ENCODE results near the gene OSGIN1.
A peak's percentile ranks its signal among the peaks of the same experiment; 100 is the strongest.

The OSGIN1 gene

DNA sequence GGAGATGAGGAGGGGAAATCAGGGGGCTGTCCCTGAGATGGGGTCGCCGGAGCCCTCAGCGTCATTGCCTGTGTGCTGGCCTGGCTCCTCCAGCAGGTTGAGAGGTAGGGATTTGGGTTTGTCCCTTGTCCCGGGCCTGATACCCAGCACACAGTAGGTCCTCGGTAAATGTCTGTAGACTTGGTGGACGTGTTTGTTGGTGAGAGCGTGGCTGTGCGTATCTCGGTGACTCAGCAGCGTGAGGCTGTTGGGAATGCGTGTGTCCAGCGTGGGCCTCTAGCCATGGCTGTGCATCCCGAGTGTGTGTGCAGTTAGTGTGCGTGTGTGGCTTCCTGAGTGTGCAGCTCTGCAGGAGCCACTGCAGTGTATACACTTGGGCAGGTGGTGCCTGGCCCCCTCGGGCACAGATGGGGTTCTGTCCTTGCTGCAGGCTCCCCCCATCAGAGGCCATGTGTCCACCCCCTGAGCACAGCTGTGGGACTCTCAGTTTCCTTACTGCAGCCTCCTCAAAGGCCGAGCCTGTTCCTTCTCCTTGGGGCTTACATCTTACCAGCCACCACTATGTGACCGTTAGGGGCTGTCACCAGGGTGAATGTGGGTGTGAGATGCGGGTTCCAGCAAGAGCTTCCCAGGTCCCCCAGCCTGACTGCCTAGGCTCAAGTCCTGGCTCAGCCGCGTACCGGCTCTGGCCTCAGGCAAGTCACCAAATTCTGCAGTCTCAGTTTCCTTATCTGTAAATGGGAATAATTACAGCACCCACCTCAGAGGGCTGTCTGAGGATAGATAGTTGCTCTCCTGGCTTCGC, 20.7 kb downstream of the OSGIN1 start:
- no peak for DNase-seq

DNA sequence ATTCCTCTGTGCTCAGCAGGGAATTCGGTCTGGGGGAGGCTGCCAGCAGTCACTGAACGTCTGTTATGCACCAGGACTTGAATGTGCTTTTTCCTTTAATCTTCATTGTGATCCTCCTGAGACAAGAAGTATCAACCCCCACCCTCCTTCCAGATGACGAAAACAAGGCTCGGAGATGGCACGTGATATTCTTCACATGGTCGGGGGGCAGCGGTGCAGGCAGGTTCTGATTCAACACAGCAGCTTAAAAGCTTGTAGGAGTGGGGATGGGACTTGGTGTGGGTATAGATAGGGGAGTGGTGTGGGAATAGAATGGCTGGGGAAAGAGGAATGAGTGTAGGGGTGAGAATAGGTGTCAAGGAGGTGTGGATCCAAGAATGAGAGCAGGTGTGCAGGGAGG, 21.4 kb downstream of the OSGIN1 start:
- DNase-seq = no peak

- DNase-seq = no peak
Measured at GRCh38 chr16:83975590-83976260, 22.7 kb downstream of the OSGIN1 start.

DNA sequence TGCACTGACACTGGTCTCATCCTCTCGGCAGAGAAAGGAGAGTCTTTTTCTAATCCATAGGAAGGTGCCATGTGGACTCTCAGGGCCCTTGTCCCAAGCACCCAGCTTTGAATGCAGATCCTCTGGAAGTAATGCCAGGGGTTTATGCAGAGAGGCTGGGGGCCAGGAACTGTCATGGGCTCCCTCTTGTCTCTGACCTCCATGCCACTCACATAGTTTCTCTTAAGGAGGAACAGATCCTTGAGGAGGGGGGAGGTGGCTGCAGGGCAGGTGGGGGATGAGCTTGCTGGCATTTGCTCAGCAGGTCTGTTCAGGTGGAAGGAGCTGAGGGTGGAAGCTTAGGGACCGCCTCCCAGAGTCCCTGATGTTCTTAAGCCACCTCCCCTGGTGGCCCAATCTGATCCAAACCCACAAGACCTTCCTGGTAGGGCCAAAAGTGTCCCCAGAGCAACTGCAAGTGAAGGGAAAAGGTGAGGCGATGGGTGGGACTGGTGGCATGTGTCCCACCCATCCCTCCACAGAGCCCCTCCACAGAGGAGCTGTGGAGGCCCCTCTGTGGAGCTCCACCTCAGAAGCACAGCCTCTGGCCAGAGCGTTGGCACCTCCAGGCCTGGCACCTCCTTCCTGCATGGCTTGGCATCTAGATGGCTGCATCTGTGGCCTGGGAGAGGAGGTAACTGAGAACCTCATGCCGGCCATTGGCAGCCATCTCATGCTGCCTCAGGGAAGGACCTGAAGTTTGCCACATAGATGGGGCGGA, 24.2 kb downstream of the OSGIN1 start:
- no peak for DNase-seq

- no peak for DNase-seq
Measured at GRCh38 chr16:83978401-83978904, 25.4 kb downstream of the OSGIN1 start.

GRCh38 chr16:83979441-83979840, 26.4 kb downstream of the OSGIN1 start:
- no peak for DNase-seq

GRCh38 chr16:83980794-83981193, 27.8 kb downstream of the OSGIN1 start:
- DNase-seq = no peak

GRCh38 chr16:83981799-83982198, 28.8 kb downstream of the OSGIN1 start:
- no peak for DNase-seq

DNA sequence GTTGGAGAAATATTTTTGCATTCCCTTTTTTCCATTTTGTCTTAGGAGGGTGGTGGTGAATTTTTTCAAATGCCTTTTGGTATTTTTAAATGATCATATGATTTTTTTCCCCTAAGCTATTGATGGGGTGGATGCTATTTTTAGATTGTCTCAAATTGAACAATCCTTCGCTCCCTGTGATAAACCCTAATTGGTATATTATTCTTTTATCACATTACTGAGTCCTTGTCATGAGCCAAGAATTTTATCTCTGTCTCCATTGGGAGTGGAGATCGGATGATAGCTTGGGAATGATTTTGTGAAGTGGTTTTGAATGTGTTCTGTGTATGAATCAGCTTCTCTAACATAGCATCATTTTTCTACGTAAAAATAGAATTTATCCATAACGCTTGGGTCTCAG, 30.5 kb downstream of the OSGIN1 start:
- DNase-seq = no peak

DNA sequence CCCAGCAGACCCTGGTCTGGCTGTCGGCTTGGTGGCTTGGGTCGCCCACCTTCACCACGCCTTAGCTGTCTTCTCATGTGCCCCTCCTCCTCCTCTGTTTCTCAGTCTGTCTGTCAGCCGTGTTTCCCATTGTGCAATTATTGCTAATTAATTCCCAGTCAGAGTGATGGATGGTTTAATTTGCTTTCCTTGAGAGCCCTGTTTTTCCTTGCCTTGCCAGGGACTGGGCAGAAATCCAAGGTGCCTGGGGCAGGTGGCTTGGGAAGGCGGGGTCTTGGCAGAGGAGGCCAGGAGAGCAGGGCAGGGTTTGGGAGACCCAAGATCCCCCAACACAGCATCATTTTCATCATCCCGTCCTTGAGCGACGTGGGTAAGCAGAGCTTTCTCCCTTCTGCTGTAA, 36.3 kb downstream of the OSGIN1 start:
- DNase-seq = no peak

DNA sequence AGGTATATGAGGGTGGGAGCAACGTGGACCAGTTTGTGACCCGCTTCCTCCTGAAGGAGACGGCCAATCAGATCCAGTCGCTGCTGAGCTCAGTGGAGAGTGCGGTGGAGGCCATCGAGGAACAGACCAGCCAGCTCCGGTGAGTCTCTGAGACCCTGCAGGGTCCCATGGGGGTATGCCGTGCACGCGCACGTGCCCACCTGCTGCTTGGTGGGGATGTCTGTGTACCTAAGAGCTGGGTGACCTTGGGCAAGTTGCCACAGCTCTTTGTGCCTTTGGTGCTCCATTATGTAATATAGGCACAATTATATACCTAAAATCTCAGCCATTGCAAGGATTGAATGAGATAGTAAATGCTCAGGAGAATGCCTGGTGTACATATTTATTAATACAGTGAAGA, 37.5 kb downstream of the OSGIN1 start:
- no peak for DNase-seq

- no peak for DNase-seq
Measured at GRCh38 chr16:83992624-83993023, 39.6 kb downstream of the OSGIN1 start.

GRCh38 chr16:83994087-83994486, 41.0 kb downstream of the OSGIN1 start:
- DNase-seq = peak in 1 of 2 experiments; percentile 14

GRCh38 chr16:83994703-83995102, 41.7 kb downstream of the OSGIN1 start:
- DNase-seq = no peak

GRCh38 chr16:83995754-83996153, 42.7 kb downstream of the OSGIN1 start:
- no peak for DNase-seq

GRCh38 chr16:83996481-83997252, 43.6 kb downstream of the OSGIN1 start:
- DNase-seq = no peak

- DNase-seq = no peak
Measured at GRCh38 chr16:83998091-83998490, 45.1 kb downstream of the OSGIN1 start.

DNA sequence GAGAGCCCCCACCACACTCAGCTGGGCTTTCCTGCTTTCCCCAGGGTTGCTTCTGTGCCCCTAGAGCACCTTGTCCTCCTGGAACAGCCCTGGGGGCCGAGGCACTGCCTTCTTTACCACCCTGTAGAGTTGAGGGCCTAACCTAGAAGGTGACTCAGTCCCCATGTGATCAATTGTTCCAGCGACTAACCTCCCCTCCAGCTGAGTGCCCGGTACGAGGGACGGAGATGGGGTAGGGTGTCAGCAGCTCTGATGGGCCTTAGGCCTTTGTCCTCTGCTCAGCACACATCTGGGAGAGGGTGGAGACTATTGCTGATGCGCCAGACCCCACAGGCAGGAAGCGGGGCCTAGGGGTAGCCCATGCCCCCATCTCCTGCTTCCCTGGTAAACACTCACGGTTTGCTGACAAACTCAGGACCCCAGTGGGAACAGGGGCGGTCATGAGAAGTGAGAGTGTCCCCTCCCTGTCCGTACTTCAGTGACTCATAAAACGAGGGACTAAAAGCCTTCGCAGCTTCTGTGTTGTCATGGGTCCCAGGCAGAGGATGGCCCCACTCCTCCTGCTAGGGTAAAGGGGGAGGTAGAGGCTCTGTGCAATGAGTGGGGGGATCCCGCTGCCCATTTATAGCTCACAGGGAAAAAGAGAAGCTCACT, 48.1 kb downstream of the OSGIN1 start:
- DNase-seq = no peak

- no peak for DNase-seq
Measured at GRCh38 chr16:84001726-84002125, 48.7 kb downstream of the OSGIN1 start.

DNA sequence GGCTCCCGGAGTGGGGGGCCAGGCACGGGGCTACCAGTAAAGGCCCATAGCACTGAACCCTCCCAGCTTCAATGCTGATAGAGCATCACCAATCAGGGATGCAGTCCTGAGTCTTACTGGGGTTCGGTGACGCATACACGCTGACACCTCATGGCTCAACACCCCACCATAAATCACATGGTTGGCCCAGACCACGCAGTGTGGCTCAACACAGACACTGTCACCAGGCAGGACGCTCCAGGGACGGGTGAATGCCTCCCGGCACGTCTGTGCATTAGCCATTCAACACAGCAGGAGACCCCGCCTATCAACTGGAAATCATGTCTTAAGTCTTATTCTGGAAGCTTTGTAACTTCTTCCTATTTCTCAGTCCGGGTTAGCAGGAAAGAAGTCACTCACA, 50.0 kb downstream of the OSGIN1 start:
- DNase-seq = no peak

DNA sequence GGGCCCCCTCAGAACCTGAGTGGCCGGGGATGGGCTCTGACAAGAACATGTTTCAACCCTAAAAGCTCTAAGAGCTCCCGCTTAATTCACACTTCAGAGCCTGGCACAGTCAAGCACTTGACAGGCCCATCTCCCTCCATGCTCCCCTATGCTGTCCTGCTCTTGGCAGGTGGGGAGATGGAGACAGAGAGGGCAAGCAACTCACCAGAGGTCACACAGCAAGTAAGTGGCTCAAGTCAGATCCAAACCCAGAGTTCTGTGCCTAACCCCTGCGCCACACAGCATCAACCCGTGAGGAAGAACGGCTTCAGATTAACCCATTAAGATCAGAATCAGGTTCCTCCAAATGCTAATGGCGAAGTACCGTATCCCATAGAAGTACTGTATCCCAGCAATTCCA, 51.4 kb downstream of the OSGIN1 start:
- no peak for DNase-seq

- no peak for DNase-seq
Measured at GRCh38 chr16:84005391-84005790, 52.4 kb downstream of the OSGIN1 start.
